IgD-negative memory B cell (primary cell): ENCODE measurements around the gene CDT1. TPM values are rescaled to one million over a fixed set of nuclear protein-coding genes. Genes with fewer than 3 reads are reported as not detected.

Experiments used
- H3K27ac Mint-ChIP-seq, 3 donors: one replicate each; pipeline ENCODE4 v1.8.0; 2020 to 2022; ENCODE audit warnings: mild to moderate bottlenecking in 3 of 3, mixed read lengths in 3 of 3, moderate library complexity in 1 of 3
- H3K27me3 Mint-ChIP-seq: one replicate; pipeline ENCODE4 v1.8.0; 2021; ENCODE audit warnings: mixed read lengths
- H3K36me3 Mint-ChIP-seq: one replicate; pipeline ENCODE4 v1.8.0; 2020; ENCODE audit warnings: mild to moderate bottlenecking, mixed read lengths
- H3K4me1 Mint-ChIP-seq, 3 donors: one replicate each; pipeline ENCODE4 v1.8.0; 2020 to 2022; ENCODE audit warnings: mixed read lengths in 3 of 3, mild to moderate bottlenecking in 1 of 3
- H3K4me3 Mint-ChIP-seq, 4 donors: one replicate each; pipeline ENCODE4 v1.8.0; 2020 to 2022; ENCODE audit warnings: mild to moderate bottlenecking in 4 of 4, mixed read lengths in 4 of 4, moderate library complexity in 3 of 4
- H3K9me3 Mint-ChIP-seq, 3 donors: one replicate each; pipeline ENCODE4 v1.8.0; 2020 to 2021; ENCODE audit warnings: mixed read lengths in 3 of 3, mild to moderate bottlenecking in 1 of 3
- polyA plus RNA-seq: library from polyadenylated mRNA; unstranded; fragments of 300-500 nt; fragmentation: Illumina TruSeq; gene quantifications from one replicate; pipeline ENCODE4 v1.2.3, GENCODE V29; 2021

The CDT1 gene
- polyA plus RNA-seq = 0.20 TPM

- Mint-ChIP-seq H3K27ac (peak within 1 kb of the TSS; percentile 88 to 95 (median 93)), H3K27me3 (no peaks in the 10 kb centered on the region), H3K4me3 (peak within 1 kb of the TSS; percentile 84 to 94 (median 92)), H3K36me3 (no peaks in the 10 kb centered on the region), H3K4me1 (peaks cover 3 to 6% (median 4%) of the 10 kb centered on the region in 3 donors), H3K9me3 (no peaks in the 10 kb centered on the region)
Observed at GRCh38 chr16:88803264-88803987, at the start of gene CDT1. Gene CDT1, plus strand, starts transcription at chr16:88803789. Its CDS starts 43 bp downstream, at chr16:88803832.

- Mint-ChIP-seq H3K27ac (no peak overlapping the region), H3K27me3 (no peaks in the 10 kb centered on the region), H3K36me3 (peaks cover 3% of the 10 kb centered on the region), H3K9me3 (peaks cover 0 to 2% (median 0%) of the 10 kb centered on the region in 3 donors), H3K4me1 (peaks cover 7 to 14% (median 14%) of the 10 kb centered on the region in 3 donors), H3K4me3 (no peak overlapping the region)
Observed at GRCh38 chr16:88754109-88754911, 49.3 kb upstream of the CDT1 start.

- H3K27ac Mint-ChIP-seq = peak overlapping the region in 2 of 3 donors; percentile 20 to 57
- H3K27me3 Mint-ChIP-seq = no peaks in the 10 kb centered on the region
- peak overlapping the region in 1 of 4 donors; percentile 45 for H3K4me3 Mint-ChIP-seq
- H3K9me3 Mint-ChIP-seq = peaks cover 0 to 2% (median 0%) of the 10 kb centered on the region in 3 donors
- peaks cover 10 to 17% (median 16%) of the 10 kb centered on the region in 3 donors for H3K4me1 Mint-ChIP-seq
- H3K36me3 Mint-ChIP-seq = peaks cover 3% of the 10 kb centered on the region
Observed at GRCh38 chr16:88754912-88755744, 48.5 kb upstream of the CDT1 start.

- H3K27ac Mint-ChIP-seq = peak overlapping the region in 1 of 3 donors; percentile 57
- peaks cover 0 to 2% (median 0%) of the 10 kb centered on the region in 3 donors for H3K9me3 Mint-ChIP-seq
- no peak overlapping the region for H3K4me3 Mint-ChIP-seq
- H3K4me1 Mint-ChIP-seq = peaks cover 10 to 19% (median 17%) of the 10 kb centered on the region in 3 donors
- no peaks in the 10 kb centered on the region for H3K27me3 Mint-ChIP-seq
- H3K36me3 Mint-ChIP-seq = peaks cover 3% of the 10 kb centered on the region
Observed at GRCh38 chr16:88755745-88756443, 47.7 kb upstream of the CDT1 start.

- Mint-ChIP-seq H3K27ac (peak overlapping the region in 1 of 3 donors; percentile 23), H3K27me3 (no peaks in the 10 kb centered on the region), H3K9me3 (peaks cover 0 to 2% (median 0%) of the 10 kb centered on the region in 3 donors), H3K36me3 (peaks cover 3% of the 10 kb centered on the region), H3K4me1 (peaks cover 13 to 16% (median 13%) of the 10 kb centered on the region in 3 donors), H3K4me3 (no peak overlapping the region)
Observed at GRCh38 chr16:88758227-88758943, 45.2 kb upstream of the CDT1 start.

GRCh38 chr16:88758944-88759244 is 44.7 kb upstream of the CDT1 start:
- Mint-ChIP-seq H3K4me1 (peaks cover 11 to 16% (median 15%) of the 10 kb centered on the region in 3 donors), H3K36me3 (peaks cover 3% of the 10 kb centered on the region), H3K4me3 (no peak overlapping the region), H3K9me3 (peaks cover 0 to 2% (median 0%) of the 10 kb centered on the region in 3 donors), H3K27me3 (no peaks in the 10 kb centered on the region), H3K27ac (no peak overlapping the region)

GRCh38 chr16:88759245-88759975 is 44.2 kb upstream of the CDT1 start:
- Mint-ChIP-seq H3K4me1 (peaks cover 11 to 16% (median 15%) of the 10 kb centered on the region in 3 donors), H3K36me3 (peaks cover 3% of the 10 kb centered on the region), H3K27me3 (no peaks in the 10 kb centered on the region), H3K4me3 (peak overlapping the region in 2 of 4 donors; percentile 9 to 75), H3K9me3 (peaks cover 0 to 2% (median 0%) of the 10 kb centered on the region in 3 donors), H3K27ac (peak overlapping the region in 2 of 3 donors; percentile 63 to 86)

- peaks cover 11 to 16% (median 15%) of the 10 kb centered on the region in 3 donors for H3K4me1 Mint-ChIP-seq
- H3K27ac Mint-ChIP-seq = peak overlapping the region in 1 of 3 donors; percentile 71
- peaks cover 3% of the 10 kb centered on the region for H3K36me3 Mint-ChIP-seq
- no peaks in the 10 kb centered on the region for H3K27me3 Mint-ChIP-seq
- H3K4me3 Mint-ChIP-seq = no peak overlapping the region
- H3K9me3 Mint-ChIP-seq = peaks cover 0 to 2% (median 0%) of the 10 kb centered on the region in 3 donors
Observed at GRCh38 chr16:88759976-88760350, 43.6 kb upstream of the CDT1 start.

GRCh38 chr16:88760424-88761142 is 43.0 kb upstream of the CDT1 start:
- Mint-ChIP-seq H3K27me3 (no peaks in the 10 kb centered on the region), H3K36me3 (peaks cover 3% of the 10 kb centered on the region), H3K4me1 (peaks cover 13 to 16% (median 15%) of the 10 kb centered on the region in 3 donors), H3K4me3 (no peak overlapping the region), H3K27ac (peak overlapping the region in 1 of 3 donors; percentile 71), H3K9me3 (peaks cover 0 to 2% (median 0%) of the 10 kb centered on the region in 3 donors)

GRCh38 chr16:88761143-88761534 is 42.5 kb upstream of the CDT1 start:
- Mint-ChIP-seq H3K27me3 (no peaks in the 10 kb centered on the region), H3K27ac (no peak overlapping the region), H3K9me3 (peaks cover 0 to 2% (median 0%) of the 10 kb centered on the region in 3 donors), H3K36me3 (peaks cover 3% of the 10 kb centered on the region), H3K4me1 (peaks cover 17 to 21% (median 17%) of the 10 kb centered on the region in 3 donors), H3K4me3 (no peak overlapping the region)

GRCh38 chr16:88761830-88762229 is 41.8 kb upstream of the CDT1 start:
- H3K27ac Mint-ChIP-seq = no peak overlapping the region
- peaks cover 20 to 24% (median 23%) of the 10 kb centered on the region in 3 donors for H3K4me1 Mint-ChIP-seq

GRCh38 chr16:88762258-88762870 is 41.2 kb upstream of the CDT1 start:
- Mint-ChIP-seq H3K4me3 (no peak overlapping the region), H3K4me1 (peaks cover 26 to 28% (median 26%) of the 10 kb centered on the region in 3 donors), H3K27ac (no peak overlapping the region), H3K27me3 (no peaks in the 10 kb centered on the region), H3K36me3 (peaks cover 3% of the 10 kb centered on the region), H3K9me3 (peaks cover 0 to 2% (median 0%) of the 10 kb centered on the region in 3 donors)

More at GRCh38 chr16:88761830-88762229, 41.8 kb upstream of the CDT1 start:
- Mint-ChIP-seq H3K36me3 (peaks cover 3% of the 10 kb centered on the region), H3K9me3 (peaks cover 0 to 2% (median 0%) of the 10 kb centered on the region in 3 donors), H3K27me3 (no peaks in the 10 kb centered on the region), H3K4me3 (no peak overlapping the region)
